Ascending aorta (tissue), 2 donors: ENCODE results near the gene NOC4L. TPM values are rescaled to one million over a fixed set of nuclear protein-coding genes. Genes with fewer than 3 reads are reported as not detected.

Experiments
- DNase-seq, 2 donors: peaks; one replicate each; pipeline ENCODE4 v3.0.0-alpha.2; 2019; ENCODE audit warnings: low spot score in 2 of 2
- H3K27ac ChIP-seq, 2 donors: fragments of 200-600 bp; sonication (generic); one replicate each; pipeline ENCODE4 v1.5.1; 2016 to 2017; ENCODE audit warnings: mild to moderate bottlenecking in 1 of 2
- H3K27me3 ChIP-seq: fragments of 200-600 bp; sonication (generic); one replicate; pipeline ENCODE4 v1.5.1; 2017
- H3K36me3 ChIP-seq, 2 donors: fragments of 200-600 bp; sonication (generic); one replicate each; pipeline ENCODE4 v1.5.1; 2016
- H3K4me1 ChIP-seq, 2 donors: fragments of 200-600 bp; sonication (generic); one replicate each; pipeline ENCODE4 v1.5.1; 2016 to 2017; ENCODE audit warnings: mild to moderate bottlenecking in 1 of 2
- H3K4me3 ChIP-seq, 2 donors: fragments of 200-600 bp; sonication (generic); one replicate each; pipeline ENCODE4 v1.5.1; 2016 to 2017; ENCODE audit warnings: mild to moderate bottlenecking in 1 of 2
- H3K9me3 ChIP-seq, 2 donors: fragments of 200-600 bp; sonication (generic); one replicate each; pipeline ENCODE4 v1.5.1; 2016
- CTCF ChIP-seq, 3 experiments: fragments of 200-600 bp in 2 of 3; fragments of 450-650 bp in 1 of 3; sonication (generic) in 2 of 3; IDR thresholded peaks; one replicate each; pipeline ENCODE4 v1.5.1; 2016 to 2019; ENCODE audit warnings: antibody characterized with exemption in 3 of 3, mild to moderate bottlenecking in 1 of 3, moderate library complexity in 1 of 3
- intact Hi-C: fragments of 100-400 bp; cut with DNase I; formaldehyde crosslinking; loops from one replicate; pipeline ENCODE4 v1.15.1; 2023
- total RNA-seq: library from RNA; depleted of rRNA; stranded (reverse); fragments of >200 nt; gene quantifications from one replicate; pipeline ENCODE4 v1.1.0, GENCODE V29; 2016

Gene NOC4L
- total RNA-seq, 1 donor from 2014 or later: 9.2 TPM

- TF ChIP-seq CTCF (IDR thresholded peaks at IDR 0.05): no peak
- no peaks in the 10 kb centered on the region for H3K27me3 ChIP-seq
- H3K4me3 ChIP-seq: no peak overlapping the region
- intact Hi-C loops: no loop called here
- no peaks in the 10 kb centered on the region for H3K9me3 ChIP-seq
- no peaks in the 10 kb centered on the region for H3K4me1 ChIP-seq
- no peak for DNase-seq
- no peaks in the 10 kb centered on the region for H3K36me3 ChIP-seq
- H3K27ac ChIP-seq: no peak overlapping the region
Observed at GRCh38 chr12:132169376-132169775, 25.1 kb downstream of the NOC4L start.

GRCh38 chr12:132170094-132170636 lies 25.9 kb downstream of the NOC4L start:
- Histone ChIP-seq H3K27me3 (no peaks in the 10 kb centered on the region), H3K27ac (no peak overlapping the region), H3K9me3 (no peaks in the 10 kb centered on the region), H3K36me3 (no peaks in the 10 kb centered on the region), H3K4me1 (no peaks in the 10 kb centered on the region), H3K4me3 (no peak overlapping the region)
- intact Hi-C loops: no loop called here
- no peak for TF ChIP-seq CTCF (IDR thresholded peaks at IDR 0.05)
- no peak for DNase-seq

GRCh38 chr12:132170637-132171292 lies 26.5 kb downstream of the NOC4L start:
- no peak overlapping the region for H3K27ac ChIP-seq
- DNase-seq: no peak
- H3K9me3 ChIP-seq: no peaks in the 10 kb centered on the region
- no peaks in the 10 kb centered on the region for H3K4me1 ChIP-seq
- intact Hi-C loops: no loop called here
- H3K36me3 ChIP-seq: no peaks in the 10 kb centered on the region
- no peaks in the 10 kb centered on the region for H3K27me3 ChIP-seq
- TF ChIP-seq CTCF (IDR thresholded peaks at IDR 0.05): no peak
- no peak overlapping the region for H3K4me3 ChIP-seq

GRCh38 chr12:132171293-132171967 lies 27.2 kb downstream of the NOC4L start:
- H3K9me3 ChIP-seq: no peaks in the 10 kb centered on the region
- no peaks in the 10 kb centered on the region for H3K27me3 ChIP-seq
- TF ChIP-seq CTCF (IDR thresholded peaks at IDR 0.05): no peak
- H3K27ac ChIP-seq: no peak overlapping the region
- no peak overlapping the region for H3K4me3 ChIP-seq
- H3K36me3 ChIP-seq: no peaks in the 10 kb centered on the region
- no peaks in the 10 kb centered on the region for H3K4me1 ChIP-seq
- no peak for DNase-seq
- intact Hi-C loops: no loop called here

GRCh38 chr12:132171968-132172521 lies 27.8 kb downstream of the NOC4L start:
- TF ChIP-seq CTCF (IDR thresholded peaks at IDR 0.05): no peak
- no peak for DNase-seq
- intact Hi-C loops: no loop called here

More at GRCh38 chr12:132171968-132172521, 27.8 kb downstream of the NOC4L start:
- Histone ChIP-seq H3K4me3 (no peak overlapping the region), H3K4me1 (no peaks in the 10 kb centered on the region), H3K27ac (no peak overlapping the region), H3K27me3 (no peaks in the 10 kb centered on the region), H3K9me3 (no peaks in the 10 kb centered on the region), H3K36me3 (no peaks in the 10 kb centered on the region)
